Thyroid gland (tissue), 4 donors: ENCODE data around the gene CNDP2.

Source experiments
- POLR2A ChIP-seq, 2 donors: fragments of 450-650 bp; IDR thresholded peaks; one replicate each; pipeline ENCODE4 v1.6.1; 2017; ENCODE audit warnings: antibody characterized with exemption in 2 of 2, mild to moderate bottlenecking in 2 of 2, moderate library complexity in 1 of 2
- TF ChIP-seq, protein P1 (sequence below), 6 experiments: fragments of 200-600 bp in 3 of 6; fragments of 450-650 bp in 3 of 6; sonication (generic) in 3 of 6; IDR thresholded peaks; one replicate each; pipeline ENCODE4 v1.5.1; 2016 to 2019; ENCODE audit warnings: antibody characterized with exemption in 6 of 6, mild to moderate bottlenecking in 2 of 6, inconsistent platforms in 1 of 6, moderate library complexity in 1 of 6

DNA sequence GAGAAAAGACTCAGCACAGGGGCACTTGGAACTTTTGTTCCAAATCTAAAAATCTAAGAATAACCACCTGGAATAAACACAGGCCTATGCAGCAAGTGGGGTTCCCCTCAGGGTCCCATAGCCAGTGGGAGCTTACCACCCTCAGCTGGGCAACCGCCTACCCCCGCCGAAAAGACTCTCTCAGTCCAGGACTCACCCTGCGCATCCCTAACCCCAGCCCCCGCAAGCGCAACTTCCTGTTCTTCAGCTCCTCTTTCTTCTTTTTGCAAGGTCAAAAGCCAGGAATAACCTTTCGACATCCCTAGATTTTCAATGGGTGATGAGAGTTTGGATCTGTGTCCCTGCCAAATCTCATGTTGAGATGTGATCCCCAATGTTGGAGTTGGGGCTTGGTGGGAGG lies 51.7 kb downstream of the CNDP2 start:
- TF ChIP-seq, protein P1, sequence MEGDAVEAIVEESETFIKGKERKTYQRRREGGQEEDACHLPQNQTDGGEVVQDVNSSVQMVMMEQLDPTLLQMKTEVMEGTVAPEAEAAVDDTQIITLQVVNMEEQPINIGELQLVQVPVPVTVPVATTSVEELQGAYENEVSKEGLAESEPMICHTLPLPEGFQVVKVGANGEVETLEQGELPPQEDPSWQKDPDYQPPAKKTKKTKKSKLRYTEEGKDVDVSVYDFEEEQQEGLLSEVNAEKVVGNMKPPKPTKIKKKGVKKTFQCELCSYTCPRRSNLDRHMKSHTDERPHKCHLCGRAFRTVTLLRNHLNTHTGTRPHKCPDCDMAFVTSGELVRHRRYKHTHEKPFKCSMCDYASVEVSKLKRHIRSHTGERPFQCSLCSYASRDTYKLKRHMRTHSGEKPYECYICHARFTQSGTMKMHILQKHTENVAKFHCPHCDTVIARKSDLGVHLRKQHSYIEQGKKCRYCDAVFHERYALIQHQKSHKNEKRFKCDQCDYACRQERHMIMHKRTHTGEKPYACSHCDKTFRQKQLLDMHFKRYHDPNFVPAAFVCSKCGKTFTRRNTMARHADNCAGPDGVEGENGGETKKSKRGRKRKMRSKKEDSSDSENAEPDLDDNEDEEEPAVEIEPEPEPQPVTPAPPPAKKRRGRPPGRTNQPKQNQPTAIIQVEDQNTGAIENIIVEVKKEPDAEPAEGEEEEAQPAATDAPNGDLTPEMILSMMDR (IDR thresholded peaks at IDR 0.05), result no peak
- TF ChIP-seq POLR2A (IDR thresholded peaks at IDR 0.05), result no peak
